ENCODE measurements around the gene CRYGS.

GRCh38 chr3:186589856-186590579, 45.8 kb upstream of the CRYGS start:
- TF ChIP-seq CTCF (IDR thresholded peaks at IDR 0.05) = no peak
- TF ChIP-seq POLR2A (IDR thresholded peaks at IDR 0.05) = no peak

All from heart left ventricle (tissue), 13 donors.